ENCODE data around the gene KCTD6.

DNA sequence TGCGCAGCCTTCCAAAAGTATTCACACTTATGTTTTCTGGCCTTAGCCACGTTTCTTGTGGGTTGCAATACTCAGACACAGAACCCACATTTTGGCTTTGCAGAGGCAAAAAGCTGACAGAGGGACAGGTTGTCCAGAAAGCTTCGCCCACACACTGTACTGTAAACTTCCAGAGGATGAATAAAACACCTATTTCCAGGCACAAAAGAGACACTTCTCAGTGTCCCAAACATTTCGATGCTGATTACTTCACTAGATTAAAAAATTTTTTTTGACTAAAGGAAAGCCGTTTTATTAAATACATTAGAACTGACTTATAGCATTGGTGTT is 28.0 kb upstream of the KCTD6 start:
- no peak for TF ChIP-seq CTCF (IDR thresholded peaks at IDR 0.05)
- TF ChIP-seq EP300 (IDR thresholded peaks at IDR 0.05) = no peak
- TF ChIP-seq POLR2A (IDR thresholded peaks at IDR 0.05) = no peak
